Right lobe of liver (tissue), 4 donors: ENCODE measurements around the gene PPP2R5C.

Experiments used
- POLR2A ChIP-seq: fragments of 450-650 bp; IDR thresholded peaks from one replicate; pipeline ENCODE4 v1.6.1; 2017; ENCODE audit warnings: antibody characterized with exemption, mild to moderate bottlenecking
- TF ChIP-seq, protein P1 (sequence below), 4 donors: fragments of 200-600 bp in 3 of 4; fragments of 450-650 bp in 1 of 4; IDR thresholded peaks; one replicate each; pipeline versions ENCODE4 v1.5.1 to v1.8.0; 2016 to 2022; ENCODE audit warnings: antibody characterized with exemption in 4 of 4, mild to moderate bottlenecking in 2 of 4
- donor health status: DM: no; HTN: no; CAD: no.
- donor health status: DM: no; HTN: no; CAD: no.
- donor health status: DM: no; HTN: yes; CAD: no.

DNA sequence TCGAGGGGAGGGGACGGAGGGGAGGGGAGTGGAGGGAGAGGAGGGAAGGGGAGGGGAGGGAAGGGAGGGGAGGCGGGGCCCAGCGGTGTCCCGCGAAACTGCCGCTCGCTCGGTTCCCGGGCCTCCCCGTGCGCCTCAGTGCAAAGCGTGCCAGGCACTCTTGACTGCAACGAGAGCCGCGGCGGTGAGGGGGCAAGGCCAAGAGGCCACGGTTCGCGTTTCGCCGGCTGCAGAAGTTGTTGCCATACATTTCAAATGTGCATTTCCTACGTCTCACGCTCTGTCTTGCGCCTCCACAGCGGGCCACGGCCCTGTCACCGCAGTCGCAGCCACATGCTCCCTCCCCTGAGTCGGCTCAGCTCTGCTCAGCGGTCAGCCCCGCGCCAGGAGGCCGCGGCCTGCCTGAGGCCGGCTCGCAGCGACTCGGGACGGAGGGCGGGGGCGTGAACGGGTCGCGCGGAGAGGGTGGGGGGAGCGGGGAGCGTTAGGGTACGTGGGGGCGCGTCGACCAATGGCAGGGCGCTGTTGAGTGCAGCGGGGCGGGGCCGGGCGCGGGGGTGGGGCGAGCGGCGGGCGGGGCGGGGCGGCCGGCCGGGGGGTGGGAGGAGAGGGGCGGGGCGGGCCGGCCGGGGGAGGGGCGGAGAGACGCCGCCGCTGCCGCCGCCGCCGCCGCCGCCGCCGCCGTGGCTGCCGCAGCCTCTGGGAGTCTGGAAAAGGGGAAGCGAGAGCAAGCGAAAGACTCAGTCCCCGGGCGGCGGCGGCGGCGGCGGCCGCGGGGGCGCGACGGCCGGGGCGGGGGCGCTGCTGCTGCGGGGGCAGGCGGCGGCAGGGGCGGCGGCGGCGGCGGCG is at the start of gene PPP2R5C:
- TF ChIP-seq, protein P1, sequence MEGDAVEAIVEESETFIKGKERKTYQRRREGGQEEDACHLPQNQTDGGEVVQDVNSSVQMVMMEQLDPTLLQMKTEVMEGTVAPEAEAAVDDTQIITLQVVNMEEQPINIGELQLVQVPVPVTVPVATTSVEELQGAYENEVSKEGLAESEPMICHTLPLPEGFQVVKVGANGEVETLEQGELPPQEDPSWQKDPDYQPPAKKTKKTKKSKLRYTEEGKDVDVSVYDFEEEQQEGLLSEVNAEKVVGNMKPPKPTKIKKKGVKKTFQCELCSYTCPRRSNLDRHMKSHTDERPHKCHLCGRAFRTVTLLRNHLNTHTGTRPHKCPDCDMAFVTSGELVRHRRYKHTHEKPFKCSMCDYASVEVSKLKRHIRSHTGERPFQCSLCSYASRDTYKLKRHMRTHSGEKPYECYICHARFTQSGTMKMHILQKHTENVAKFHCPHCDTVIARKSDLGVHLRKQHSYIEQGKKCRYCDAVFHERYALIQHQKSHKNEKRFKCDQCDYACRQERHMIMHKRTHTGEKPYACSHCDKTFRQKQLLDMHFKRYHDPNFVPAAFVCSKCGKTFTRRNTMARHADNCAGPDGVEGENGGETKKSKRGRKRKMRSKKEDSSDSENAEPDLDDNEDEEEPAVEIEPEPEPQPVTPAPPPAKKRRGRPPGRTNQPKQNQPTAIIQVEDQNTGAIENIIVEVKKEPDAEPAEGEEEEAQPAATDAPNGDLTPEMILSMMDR (IDR thresholded peaks at IDR 0.05): no peak
- TF ChIP-seq POLR2A: peak; percentile 82
